ENCODE data around the gene DPP6.
A peak's percentile ranks its signal among the peaks of the same experiment; 100 is the strongest.
"Not testable (repeated sequence)": the region's sequence is repeated elsewhere in the genome, so short reads cannot be mapped to it uniquely, and the experiment has no call there.

The DPP6 gene

GRCh38 chr7:154051643-154052529 lies at the start of gene DPP6:
Gene DPP6 (plus strand): TSS chr7:154052398.
- not testable (repeated sequence) for DNase-seq

- DNase-seq: not testable (repeated sequence)
These were observed 42.7 kb upstream of the DPP6 start for GRCh38 chr7:154009423-154009911.

- DNase-seq: not testable (repeated sequence)
These were observed 41.3 kb upstream of the DPP6 start for GRCh38 chr7:154010726-154011568.

GRCh38 chr7:154012800-154013199 lies 39.4 kb upstream of the DPP6 start:
- DNase-seq: not testable (repeated sequence)

- not testable (repeated sequence) for DNase-seq
These were observed 36.6 kb upstream of the DPP6 start for GRCh38 chr7:154015636-154016035.

- not testable (repeated sequence) for DNase-seq
These were observed 33.8 kb upstream of the DPP6 start for GRCh38 chr7:154018354-154018753.

- DNase-seq: not testable (repeated sequence)
These were observed 24.4 kb upstream of the DPP6 start for GRCh38 chr7:154027805-154028204.

- not testable (repeated sequence) for DNase-seq
These were observed 21.6 kb upstream of the DPP6 start for GRCh38 chr7:154030476-154031080.

GRCh38 chr7:154039466-154040165 lies 12.6 kb upstream of the DPP6 start:
- not testable (repeated sequence) for DNase-seq

- DNase-seq: not testable (repeated sequence)
These were observed 1.8 kb upstream of the DPP6 start for GRCh38 chr7:154050394-154050793.

GRCh38 chr7:154051006-154051642 lies 1.1 kb upstream of the DPP6 start:
- DNase-seq: not testable (repeated sequence)

- peak; percentile 25 for DNase-seq
These were observed 493 bp downstream of the DPP6 start for GRCh38 chr7:154052530-154053252.

- DNase-seq: not testable (repeated sequence)
These were observed 1.5 kb downstream of the DPP6 start for GRCh38 chr7:154053466-154054312.

GRCh38 chr7:154054664-154055063 lies 2.5 kb downstream of the DPP6 start:
- not testable (repeated sequence) for DNase-seq

- not testable (repeated sequence) for DNase-seq
These were observed 3.4 kb downstream of the DPP6 start for GRCh38 chr7:154055491-154056106.

- DNase-seq: not testable (repeated sequence)
These were observed 6.6 kb downstream of the DPP6 start for GRCh38 chr7:154058783-154059182.

GRCh38 chr7:154060551-154060950 lies 8.4 kb downstream of the DPP6 start:
- DNase-seq: not testable (repeated sequence)

- DNase-seq: peak; percentile 56
These were observed 19.6 kb downstream of the DPP6 start for GRCh38 chr7:154071833-154072232.

- DNase-seq: not testable (repeated sequence)
These were observed 20.4 kb downstream of the DPP6 start for GRCh38 chr7:154072395-154073181.

Measured in NCI-H1092 (cell line).